NCI-H446 (cell line): ENCODE measurements around the gene CSPG4.

Source experiments
- DNase-seq, 2 experiments: peaks; one replicate each; lab custom pipeline; 2025; lab: John Stamatoyannopoulos, UW

Gene CSPG4

GRCh38 chr15:75672646-75673425, 39.8 kb downstream of the CSPG4 start:
- DNase-seq, result no peak

GRCh38 chr15:75671730-75672602, 40.7 kb downstream of the CSPG4 start:
- DNase-seq, result no peak

- no peak for DNase-seq
These were observed 42.8 kb downstream of the CSPG4 start for GRCh38 chr15:75669879-75670212.

GRCh38 chr15:75669191-75669878, 43.3 kb downstream of the CSPG4 start:
- DNase-seq, result no peak

GRCh38 chr15:75666823-75667501, 45.7 kb downstream of the CSPG4 start:
- no peak for DNase-seq

GRCh38 chr15:75663931-75664421, 48.7 kb downstream of the CSPG4 start:
- DNase-seq, result no peak

- DNase-seq, result no peak
These were observed 49.7 kb downstream of the CSPG4 start for GRCh38 chr15:75662823-75663519.

GRCh38 chr15:75661756-75662140, 50.9 kb downstream of the CSPG4 start:
- no peak for DNase-seq

GRCh38 chr15:75661100-75661755, 51.4 kb downstream of the CSPG4 start:
- DNase-seq, result no peak

GRCh38 chr15:75659928-75660645, 52.6 kb downstream of the CSPG4 start:
- DNase-seq, result no peak

GRCh38 chr15:75659141-75659771, 53.4 kb downstream of the CSPG4 start:
- no peak for DNase-seq

- no peak for DNase-seq
These were observed 55.8 kb downstream of the CSPG4 start for GRCh38 chr15:75656813-75657212.

GRCh38 chr15:75656331-75656730, 56.3 kb downstream of the CSPG4 start:
- DNase-seq, result no peak

GRCh38 chr15:75655931-75656330, 56.7 kb downstream of the CSPG4 start:
- DNase-seq, result no peak

- no peak for DNase-seq
These were observed 58.3 kb downstream of the CSPG4 start for GRCh38 chr15:75654201-75654907.

GRCh38 chr15:75653347-75653913, 59.2 kb downstream of the CSPG4 start:
- no peak for DNase-seq

GRCh38 chr15:75651810-75652543, 60.7 kb downstream of the CSPG4 start:
- DNase-seq, result no peak
